Measurements from ENCODE around the gene ARSB. TPM values are rescaled to one million over a fixed set of nuclear protein-coding genes. Genes with fewer than 3 reads are reported as not detected.

The ARSB gene
- total and polyA plus RNA-seq, 7 experiments from 2014 or later, result 3.3 to 10.8 (median 4.8) TPM

DNA sequence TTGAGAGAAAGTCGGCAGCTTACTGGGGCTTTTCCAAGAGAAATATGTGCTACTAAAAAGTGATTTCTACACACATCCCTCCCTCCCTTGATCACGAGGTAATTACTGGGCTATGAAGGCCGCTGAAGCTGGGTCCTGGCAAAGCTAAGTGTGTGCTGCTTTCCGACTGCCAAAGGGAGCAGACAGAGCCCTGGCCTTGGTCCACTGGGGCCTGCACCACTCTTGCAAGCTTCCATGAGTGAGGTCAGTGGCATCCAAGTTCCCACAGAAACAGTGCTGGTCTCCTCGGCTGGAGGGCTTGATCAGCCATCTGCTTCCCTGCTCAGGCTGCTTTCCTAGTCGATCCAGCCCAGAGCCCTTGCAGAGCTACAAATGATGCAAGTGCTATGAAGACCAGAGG is 181.8 kb downstream of the ARSB start:
- Histone ChIP-seq H3K36me3 (ENCODE audit: control insufficient read depth in 2 of 3, insufficient read depth in 3 of 3, low read length in 3 of 3) (no peaks in the 10 kb centered on the region), H3K4me1 (ENCODE audit: control insufficient read depth in 2 of 2, insufficient read depth in 2 of 2, low read length in 2 of 2) (no peaks in the 10 kb centered on the region), H3K4me3 (ENCODE audit: low read length) (no peak overlapping the region), H3K9me3 (ENCODE audit: control insufficient read depth in 2 of 3, low read length in 3 of 3) (no peaks in the 10 kb centered on the region), H3K27me3 (ENCODE audit: control insufficient read depth in 2 of 2, insufficient read depth in 2 of 2, low read length in 2 of 2) (no peaks in the 10 kb centered on the region), H3K27ac (ENCODE audit: low read depth, low read length) (no peak overlapping the region)
- Mint-ChIP-seq H3K4me3 (no peak overlapping the region), H3K4me1 (peaks cover 0 to 2% (median 0%) of the 10 kb centered on the region in 7 donors), H3K27ac (no peak overlapping the region), H3K36me3 (peaks cover 6 to 43% (median 28%) of the 10 kb centered on the region in 5 donors), H3K27me3 (no peaks in the 10 kb centered on the region), H3K9me3 (peaks cover 0 to 23% (median 8%) of the 10 kb centered on the region in 11 donors)
- intact Hi-C loops (cut with micrococcal nuclease), result no loop called here
- no peak for ATAC-seq
- POLR2A ChIA-PET, result no interaction called here
- no peak for DNase-seq
- CTCF ChIA-PET, result no interaction called here

DNA sequence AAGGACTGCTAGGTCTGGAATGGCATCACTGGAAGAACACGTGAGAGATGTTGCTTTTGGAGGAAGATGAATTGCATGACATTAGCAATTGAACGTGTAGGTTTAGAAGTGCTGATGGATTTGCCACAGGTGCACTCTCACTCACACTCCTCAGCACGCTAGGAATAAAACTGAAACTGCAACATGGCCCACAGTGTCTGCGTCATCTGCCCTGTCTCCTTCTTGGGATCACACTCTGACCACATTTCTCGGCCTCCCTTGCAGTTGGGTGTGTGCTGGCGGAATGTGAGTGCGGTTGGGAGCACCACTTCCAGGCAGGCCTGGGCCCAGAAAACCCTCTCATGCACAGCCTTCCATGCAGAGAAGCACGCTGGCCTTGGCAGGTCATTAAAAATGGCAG is 183.7 kb downstream of the ARSB start:
- DNase-seq (no peak), ATAC-seq (no peak)
- Mint-ChIP-seq H3K4me3 (no peak overlapping the region), H3K27me3 (no peaks in the 10 kb centered on the region), H3K4me1 (peaks cover 0 to 10% (median 0%) of the 10 kb centered on the region in 7 donors), H3K9me3 (peaks cover 0 to 23% (median 8%) of the 10 kb centered on the region in 11 donors), H3K36me3 (peaks cover 6 to 48% (median 33%) of the 10 kb centered on the region in 5 donors), H3K27ac (no peak overlapping the region)
- intact Hi-C loops (cut with micrococcal nuclease), result no loop called here
- H3K4me3 ChIP-seq (ENCODE audit: low read length), result no peak overlapping the region
- H3K9me3 ChIP-seq (ENCODE audit: control insufficient read depth in 2 of 3, low read length in 3 of 3), result no peaks in the 10 kb centered on the region
- no peaks in the 10 kb centered on the region for H3K27me3 ChIP-seq (ENCODE audit: control insufficient read depth in 2 of 2, insufficient read depth in 2 of 2, low read length in 2 of 2)
- ChIA-PET POLR2A (no interaction called here), CTCF (no interaction called here)
- H3K27ac ChIP-seq (ENCODE audit: low read depth, low read length), result no peak overlapping the region
- no peaks in the 10 kb centered on the region for H3K36me3 ChIP-seq (ENCODE audit: control insufficient read depth in 2 of 3, insufficient read depth in 3 of 3, low read length in 3 of 3)
- H3K4me1 ChIP-seq (ENCODE audit: control insufficient read depth in 2 of 2, insufficient read depth in 2 of 2, low read length in 2 of 2), result no peaks in the 10 kb centered on the region

DNA sequence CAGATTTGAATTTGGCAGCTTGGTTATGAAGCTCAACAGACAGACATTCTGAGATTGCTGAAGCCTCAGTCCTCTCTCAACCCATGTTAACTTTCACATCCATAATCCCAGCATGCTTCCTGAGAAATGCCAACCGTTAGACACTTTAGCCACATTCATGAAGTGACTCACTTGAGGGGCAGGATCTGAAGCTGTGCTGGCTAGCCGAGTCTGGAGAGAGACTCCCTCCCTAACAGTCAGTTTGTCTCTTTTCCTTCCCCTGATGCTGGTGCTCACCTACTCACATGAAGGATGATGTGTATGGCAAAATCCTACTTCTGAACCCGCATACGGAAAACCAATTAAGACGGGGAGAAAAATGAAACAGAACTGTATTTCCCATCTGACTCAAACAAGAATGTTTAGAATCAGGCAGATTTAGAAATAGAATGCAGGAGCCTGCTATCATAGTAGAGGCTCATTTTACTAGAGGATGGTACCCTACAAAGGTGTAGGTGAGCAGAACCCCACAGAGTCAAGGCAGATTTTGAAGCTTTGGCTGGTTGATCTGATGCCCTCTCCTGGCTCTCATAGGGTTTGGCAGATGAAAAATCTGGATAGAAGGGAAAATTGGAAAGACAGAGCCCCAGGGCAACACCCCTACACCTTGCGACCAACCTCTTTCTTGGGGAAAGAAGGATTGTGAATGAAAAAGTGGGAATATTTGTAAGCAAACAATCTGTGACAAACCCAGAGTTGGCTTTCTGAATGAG is 185.7 kb downstream of the ARSB start:
- intact Hi-C loops (cut with micrococcal nuclease), result no loop called here
- Mint-ChIP-seq H3K4me1 (peaks cover 0 to 10% (median 2%) of the 10 kb centered on the region in 7 donors), H3K36me3 (peaks cover 6 to 47% (median 33%) of the 10 kb centered on the region in 5 donors), H3K4me3 (no peak overlapping the region), H3K9me3 (peaks cover 0 to 23% (median 8%) of the 10 kb centered on the region in 11 donors), H3K27ac (no peak overlapping the region), H3K27me3 (no peaks in the 10 kb centered on the region)
- Histone ChIP-seq H3K4me1 (ENCODE audit: control insufficient read depth in 2 of 2, insufficient read depth in 2 of 2, low read length in 2 of 2) (no peaks in the 10 kb centered on the region), H3K36me3 (ENCODE audit: control insufficient read depth in 2 of 3, insufficient read depth in 3 of 3, low read length in 3 of 3) (no peaks in the 10 kb centered on the region), H3K27me3 (ENCODE audit: control insufficient read depth in 2 of 2, insufficient read depth in 2 of 2, low read length in 2 of 2) (no peaks in the 10 kb centered on the region), H3K27ac (ENCODE audit: low read depth, low read length) (no peak overlapping the region), H3K4me3 (ENCODE audit: low read length) (no peak overlapping the region), H3K9me3 (ENCODE audit: control insufficient read depth in 2 of 3, low read length in 3 of 3) (no peaks in the 10 kb centered on the region)
- no peak for ATAC-seq
- no peak for DNase-seq
- ChIA-PET POLR2A (no interaction called here), CTCF (no interaction called here)

DNA sequence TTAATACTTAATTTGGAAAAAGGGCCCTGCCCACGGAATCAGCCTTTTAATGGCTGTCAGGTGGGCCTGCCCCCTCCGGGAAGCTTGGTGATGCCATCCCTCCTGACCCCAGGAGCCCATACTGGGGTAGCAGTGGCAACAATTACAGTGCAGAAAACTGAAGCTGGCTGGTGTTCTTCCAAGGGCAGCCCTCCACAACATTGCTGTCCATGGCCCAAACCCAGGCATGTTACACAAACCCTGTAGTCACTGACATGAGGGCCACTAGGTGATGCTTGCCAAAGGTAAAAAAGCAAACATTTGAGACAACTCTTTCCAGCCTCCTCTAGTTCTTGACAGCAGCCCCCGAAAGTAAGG is 186.5 kb downstream of the ARSB start:
- intact Hi-C loops (cut with micrococcal nuclease), result no loop called here
- Histone ChIP-seq H3K9me3 (ENCODE audit: control insufficient read depth in 2 of 3, low read length in 3 of 3) (no peaks in the 10 kb centered on the region), H3K4me1 (ENCODE audit: control insufficient read depth in 2 of 2, insufficient read depth in 2 of 2, low read length in 2 of 2) (no peaks in the 10 kb centered on the region), H3K4me3 (ENCODE audit: low read length) (no peak overlapping the region), H3K27ac (ENCODE audit: low read depth, low read length) (no peak overlapping the region), H3K36me3 (ENCODE audit: control insufficient read depth in 2 of 3, insufficient read depth in 3 of 3, low read length in 3 of 3) (no peaks in the 10 kb centered on the region), H3K27me3 (ENCODE audit: control insufficient read depth in 2 of 2, insufficient read depth in 2 of 2, low read length in 2 of 2) (no peaks in the 10 kb centered on the region)
- Mint-ChIP-seq H3K27ac (no peak overlapping the region), H3K27me3 (no peaks in the 10 kb centered on the region), H3K9me3 (peaks cover 0 to 23% (median 8%) of the 10 kb centered on the region in 11 donors), H3K4me1 (peaks cover 0 to 10% (median 2%) of the 10 kb centered on the region in 7 donors), H3K36me3 (peaks cover 6 to 40% (median 33%) of the 10 kb centered on the region in 5 donors), H3K4me3 (no peak overlapping the region)
- POLR2A ChIA-PET, result no interaction called here
- DNase-seq (no peak), ATAC-seq (no peak)
- CTCF ChIA-PET, result no interaction called here

DNA sequence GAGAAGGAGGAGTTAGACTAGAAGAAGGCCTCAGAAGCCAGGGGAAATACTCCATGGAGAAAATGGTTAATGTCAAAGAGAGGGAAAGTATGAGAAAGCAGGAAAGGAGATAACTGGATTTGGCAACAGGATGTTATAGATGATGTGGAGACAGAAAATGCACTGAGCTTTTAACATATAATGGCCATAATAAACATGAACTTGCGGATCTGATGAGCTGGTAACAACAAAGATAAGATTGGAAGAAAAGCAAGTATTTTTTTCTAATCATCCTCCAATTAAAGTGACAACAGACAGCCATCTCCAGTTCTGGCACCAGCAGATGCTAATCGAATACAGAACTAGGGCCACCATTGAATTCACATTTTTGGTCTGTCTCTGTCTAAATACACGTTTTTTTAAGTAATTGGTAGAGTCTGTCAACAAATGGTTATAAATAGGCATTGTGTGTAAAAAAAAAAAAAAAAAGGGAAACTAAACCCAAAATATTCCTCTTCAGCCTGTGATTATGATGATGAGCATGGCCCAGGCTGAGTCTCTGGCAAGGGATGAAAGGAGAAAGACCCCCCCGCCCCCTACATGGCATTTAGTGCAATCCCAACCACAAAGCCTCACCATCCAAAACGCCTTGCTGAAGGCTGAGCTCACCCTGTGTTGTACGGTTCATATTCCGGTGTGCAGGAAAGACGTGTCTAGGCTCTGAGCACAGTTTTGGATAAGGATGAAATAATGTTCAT is 187.0 kb downstream of the ARSB start:
- Histone ChIP-seq H3K9me3 (ENCODE audit: control insufficient read depth in 2 of 3, low read length in 3 of 3) (no peaks in the 10 kb centered on the region), H3K4me3 (ENCODE audit: low read length) (no peak overlapping the region), H3K4me1 (ENCODE audit: control insufficient read depth in 2 of 2, insufficient read depth in 2 of 2, low read length in 2 of 2) (no peaks in the 10 kb centered on the region), H3K36me3 (ENCODE audit: control insufficient read depth in 2 of 3, insufficient read depth in 3 of 3, low read length in 3 of 3) (no peaks in the 10 kb centered on the region), H3K27ac (ENCODE audit: low read depth, low read length) (no peak overlapping the region), H3K27me3 (ENCODE audit: control insufficient read depth in 2 of 2, insufficient read depth in 2 of 2, low read length in 2 of 2) (no peaks in the 10 kb centered on the region)
- DNase-seq (no peak), ATAC-seq (no peak)
- Mint-ChIP-seq H3K27me3 (no peaks in the 10 kb centered on the region), H3K4me1 (peaks cover 0 to 10% (median 2%) of the 10 kb centered on the region in 7 donors), H3K9me3 (peaks cover 0 to 23% (median 8%) of the 10 kb centered on the region in 11 donors), H3K36me3 (peaks cover 6 to 40% (median 33%) of the 10 kb centered on the region in 5 donors), H3K4me3 (no peak overlapping the region), H3K27ac (no peak overlapping the region)
- CTCF ChIA-PET, result no interaction called here
- POLR2A ChIA-PET, result no interaction called here
- intact Hi-C loops (cut with micrococcal nuclease), result no loop called here

DNA sequence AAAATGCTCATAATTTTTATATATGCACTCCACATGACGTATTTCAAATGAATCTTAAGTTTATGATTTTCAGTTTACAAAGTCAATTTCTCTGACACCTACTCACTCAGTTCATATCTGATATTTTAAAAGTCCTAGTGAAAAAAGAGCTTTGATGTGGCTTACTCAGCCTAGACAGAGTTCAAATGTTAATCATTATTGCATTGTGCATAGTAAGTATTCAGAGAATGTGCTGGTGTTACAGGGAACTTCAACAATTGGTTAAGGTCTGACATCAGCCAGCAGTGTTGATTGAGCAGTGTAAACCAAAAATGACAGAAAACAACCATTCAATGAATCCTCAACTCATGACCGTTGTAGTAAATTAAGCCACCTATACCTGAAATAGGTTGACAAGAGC is 189.4 kb downstream of the ARSB start:
- Histone ChIP-seq H3K36me3 (ENCODE audit: control insufficient read depth in 2 of 3, insufficient read depth in 3 of 3, low read length in 3 of 3) (no peaks in the 10 kb centered on the region), H3K27ac (ENCODE audit: low read depth, low read length) (no peak overlapping the region), H3K4me3 (ENCODE audit: low read length) (no peak overlapping the region), H3K9me3 (ENCODE audit: control insufficient read depth in 2 of 3, low read length in 3 of 3) (no peaks in the 10 kb centered on the region), H3K4me1 (ENCODE audit: control insufficient read depth in 2 of 2, insufficient read depth in 2 of 2, low read length in 2 of 2) (no peaks in the 10 kb centered on the region), H3K27me3 (ENCODE audit: control insufficient read depth in 2 of 2, insufficient read depth in 2 of 2, low read length in 2 of 2) (no peaks in the 10 kb centered on the region)
- H3K9me3 Mint-ChIP-seq, result peaks cover 0 to 6% (median 2%) of the 10 kb centered on the region in 11 donors
- ChIA-PET POLR2A (no interaction called here), CTCF (interaction anchor here (0.6 kb wide), 1 partner anchor 51 kb away, joined by 3 read pairs; no protein-coding TSS in a partner anchor)
- ATAC-seq (no peak), DNase-seq (no peak)
- no peak overlapping the region for H3K4me3 Mint-ChIP-seq
- no peaks in the 10 kb centered on the region for H3K27me3 Mint-ChIP-seq
- H3K27ac Mint-ChIP-seq, result no peak overlapping the region
- peaks cover 0 to 19% (median 17%) of the 10 kb centered on the region in 5 donors for H3K36me3 Mint-ChIP-seq
- intact Hi-C loops (cut with micrococcal nuclease), result no loop called here
- H3K4me1 Mint-ChIP-seq, result peaks cover 0 to 11% (median 0%) of the 10 kb centered on the region in 7 donors

Data from naive thymus-derived CD4-positive, alpha-beta T cell (primary cell).